Keratinocyte (primary cell): Measurements from ENCODE around the gene CANT1. TPM values are rescaled to one million over a fixed set of nuclear protein-coding genes. Genes with fewer than 3 reads are reported as not detected.

ENCODE experiments used
- DNase-seq: peaks from one replicate; pipeline ENCODE4 v3.0.0-alpha.2; 2011; ENCODE audit warnings: low read depth, missing footprints, low spot score
- FAIRE-seq: peaks from 2 replicates; lab custom pipeline; 2011; peaks lifted over from hg19 to GRCh38; lab: Jason Lieb, UNC
- H2AFZ ChIP-seq: 2 replicates; pipeline ENCODE4 v1.6.0; 2012; ENCODE audit warnings: low read length, control low read depth, inconsistent platforms; ENCODE audit not compliant: control insufficient read depth
- H3K27ac ChIP-seq: 2 replicates; pipeline ENCODE4 v1.5.1; 2011; ENCODE audit warnings: low read length; ENCODE audit not compliant: control insufficient read depth, insufficient read depth
- H3K27me3 ChIP-seq: 3 replicates; pipeline ENCODE4 v1.6.0; 2011; ENCODE audit warnings: low read length; ENCODE audit not compliant: control insufficient read depth, insufficient read depth; ENCODE audit errors: extremely low read depth
- H3K36me3 ChIP-seq, 2 experiments: 2 replicates in 1 of 2; 3 replicates in 1 of 2; pipeline ENCODE4 v1.5.1; 2011; ENCODE audit warnings: low read length in 2 of 2, mild to moderate bottlenecking in 1 of 2; ENCODE audit not compliant: control insufficient read depth in 2 of 2, insufficient read depth in 2 of 2; ENCODE audit errors: extremely low read depth in 1 of 2
- H3K4me1 ChIP-seq: 3 replicates; pipeline ENCODE4 v1.5.1; 2011; ENCODE audit warnings: low read length; ENCODE audit not compliant: control insufficient read depth, insufficient read depth; ENCODE audit errors: extremely low read depth
- H3K4me2 ChIP-seq: 3 replicates; pipeline ENCODE4 v1.6.0; 2011; ENCODE audit warnings: low read depth, low read length; ENCODE audit not compliant: control insufficient read depth, insufficient read depth; ENCODE audit errors: extremely low read depth
- H3K4me3 ChIP-seq, 3 experiments: fragments of 200-600 bp in 1 of 3; sonication (generic) in 1 of 3; 2 replicates in 2 of 3; 3 replicates in 1 of 3; pipeline ENCODE4 v1.5.1; 2011 to 2016; ENCODE audit warnings: low read length in 3 of 3, mild to moderate bottlenecking in 3 of 3, control low read depth in 2 of 3, inconsistent platforms in 1 of 3, low read depth in 1 of 3, mixed read lengths in 1 of 3, mixed run types in 1 of 3, moderate library complexity in 1 of 3; ENCODE audit not compliant: control insufficient read depth in 2 of 3, insufficient read depth in 2 of 3; ENCODE audit errors: extremely low read depth in 1 of 3
- H3K79me2 ChIP-seq: 2 replicates; pipeline ENCODE4 v1.6.0; 2012; ENCODE audit warnings: low read length; ENCODE audit not compliant: control insufficient read depth, insufficient read depth
- H3K9ac ChIP-seq: 3 replicates; pipeline ENCODE4 v1.6.0; 2011; ENCODE audit warnings: low read length; ENCODE audit not compliant: control insufficient read depth, insufficient read depth; ENCODE audit errors: extremely low read depth
- H3K9me1 ChIP-seq: 3 replicates; pipeline ENCODE4 v1.6.0; 2011; ENCODE audit warnings: low read length; ENCODE audit not compliant: control insufficient read depth, insufficient read depth; ENCODE audit errors: extremely low read depth
- H3K9me3 ChIP-seq: 2 replicates; pipeline ENCODE4 v1.5.1; 2012; ENCODE audit warnings: low read depth, low read length; ENCODE audit not compliant: control insufficient read depth
- H4K20me1 ChIP-seq: 3 replicates; pipeline ENCODE4 v1.6.0; 2011; ENCODE audit warnings: low read length; ENCODE audit not compliant: control insufficient read depth, insufficient read depth; ENCODE audit errors: extremely low read depth
- EZH2 ChIP-seq: IDR thresholded peaks from one replicate; pipeline ENCODE4 v1.6.1; 2012; ENCODE audit warnings: inconsistent platforms, mild to moderate bottlenecking, low read length, moderate library complexity
- dilution Hi-C: fragments of 300-500 bp; cut with MboI; formaldehyde crosslinking; loops from one replicate; pipeline ENCODE4 v1.7.0; 2020; ENCODE audit warnings: low sequenced_read_pairs; ENCODE audit not compliant: extremely low pct_ligation_motif_present
- polyA plus RNA-seq, 5 experiments: library from polyadenylated mRNA; depleted of rRNA in 3 of 5; stranded (reverse) in 3 of 5; stranded (forward) in 1 of 5; unstranded in 1 of 5; fragments of >200 nt; gene quantifications; 1 replicate in 1 of 5; 2 replicates in 3 of 5; 3 replicates in 1 of 5; pipeline versions ENCODE4 v1.2.1 to v1.2.3, GENCODE V29; 2011 to 2012; ENCODE audit warnings: missing spikeins in 2 of 5, low read depth in 1 of 5, low replicate concordance in 1 of 5
- TF ChIP-seq, protein P1 (sequence below), 3 experiments: IDR thresholded peaks in 1 of 3; conservative IDR thresholded peaks in 1 of 3; optimal IDR thresholded peaks in 1 of 3; 2 replicates in 2 of 3; 3 replicates in 1 of 3; pipeline versions ENCODE3 to v1.5.1; 2011; ENCODE audit warnings: low read length in 3 of 3, mild to moderate bottlenecking in 3 of 3, moderate library complexity in 2 of 3, control low read depth in 1 of 3, inconsistent platforms in 1 of 3; ENCODE audit not compliant: insufficient read depth in 2 of 3; ENCODE audit errors: extremely low read depth in 1 of 3

CANT1 gene
- polyA plus RNA-seq, 1 donor (not counting 4 experiments of a cell fraction or from before 2014, with no cell fraction given), result 53.2 TPM

DNA sequence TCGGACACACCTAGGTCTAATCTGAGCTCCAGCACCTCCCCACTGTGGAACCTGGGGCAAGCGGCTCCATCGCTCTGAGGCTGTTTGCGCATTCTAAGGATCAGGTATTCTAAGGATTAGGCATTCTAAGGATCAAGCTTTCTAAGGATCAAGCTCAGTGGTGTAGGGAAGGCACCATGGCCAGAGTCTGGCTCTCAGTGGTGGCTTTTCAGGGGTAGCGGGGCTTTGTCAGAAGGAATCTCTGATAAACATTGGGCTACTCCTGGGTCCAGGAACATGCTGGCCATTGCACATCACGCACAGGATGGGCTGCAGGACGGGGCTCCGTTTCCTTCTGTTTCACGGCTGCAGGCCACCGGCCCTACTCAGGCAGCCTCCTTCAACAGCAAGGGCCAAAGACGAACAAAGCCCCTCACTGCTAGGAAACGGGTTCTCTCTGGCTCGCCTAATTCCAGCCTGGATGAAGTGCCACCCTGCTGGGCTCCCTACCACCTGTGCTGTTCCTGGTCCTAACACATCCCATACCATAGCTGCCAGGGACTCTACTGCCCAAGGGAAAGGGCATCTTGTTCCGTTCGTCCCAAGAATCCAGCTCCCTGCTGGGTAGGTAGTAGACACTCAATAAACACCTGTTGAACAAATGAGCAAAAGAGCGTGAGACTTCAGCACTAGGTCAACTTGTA, 19.9 kb upstream of the CANT1 start:
- dilution Hi-C loops, result loop anchor here (25.0 kb wide), 1 partner anchor 358 kb away; no protein-coding TSS in a partner anchor
- Histone ChIP-seq H3K9me1 (no peaks in the 10 kb centered on the region), H3K9me3 (no peaks in the 10 kb centered on the region), H3K79me2 (no peaks in the 10 kb centered on the region), H3K27me3 (no peaks in the 10 kb centered on the region), H3K9ac (no peak overlapping the region), H3K4me1 (peaks cover 62% of the 10 kb centered on the region), H4K20me1 (no peaks in the 10 kb centered on the region), H3K4me2 (no peak overlapping the region), H3K27ac (no peak overlapping the region), H3K4me3 (no peak overlapping the region), H3K36me3 (no peaks in the 10 kb centered on the region), H2AFZ (no peak overlapping the region)
- TF ChIP-seq, protein P1, sequence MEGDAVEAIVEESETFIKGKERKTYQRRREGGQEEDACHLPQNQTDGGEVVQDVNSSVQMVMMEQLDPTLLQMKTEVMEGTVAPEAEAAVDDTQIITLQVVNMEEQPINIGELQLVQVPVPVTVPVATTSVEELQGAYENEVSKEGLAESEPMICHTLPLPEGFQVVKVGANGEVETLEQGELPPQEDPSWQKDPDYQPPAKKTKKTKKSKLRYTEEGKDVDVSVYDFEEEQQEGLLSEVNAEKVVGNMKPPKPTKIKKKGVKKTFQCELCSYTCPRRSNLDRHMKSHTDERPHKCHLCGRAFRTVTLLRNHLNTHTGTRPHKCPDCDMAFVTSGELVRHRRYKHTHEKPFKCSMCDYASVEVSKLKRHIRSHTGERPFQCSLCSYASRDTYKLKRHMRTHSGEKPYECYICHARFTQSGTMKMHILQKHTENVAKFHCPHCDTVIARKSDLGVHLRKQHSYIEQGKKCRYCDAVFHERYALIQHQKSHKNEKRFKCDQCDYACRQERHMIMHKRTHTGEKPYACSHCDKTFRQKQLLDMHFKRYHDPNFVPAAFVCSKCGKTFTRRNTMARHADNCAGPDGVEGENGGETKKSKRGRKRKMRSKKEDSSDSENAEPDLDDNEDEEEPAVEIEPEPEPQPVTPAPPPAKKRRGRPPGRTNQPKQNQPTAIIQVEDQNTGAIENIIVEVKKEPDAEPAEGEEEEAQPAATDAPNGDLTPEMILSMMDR (optimal IDR thresholded peaks at IDR 0.05 in 1 of 3, IDR thresholded peaks at IDR 0.05 in 1 of 3, conservative IDR thresholded peaks at IDR 0.05 in 1 of 3; ENCODE audit: extremely low read depth in 1 of 3, insufficient read depth in 2 of 3, low read length in 3 of 3), result no peak
- TF ChIP-seq EZH2, result no peak
- DNase-seq, result no peak
- FAIRE-seq, result no peak

DNA sequence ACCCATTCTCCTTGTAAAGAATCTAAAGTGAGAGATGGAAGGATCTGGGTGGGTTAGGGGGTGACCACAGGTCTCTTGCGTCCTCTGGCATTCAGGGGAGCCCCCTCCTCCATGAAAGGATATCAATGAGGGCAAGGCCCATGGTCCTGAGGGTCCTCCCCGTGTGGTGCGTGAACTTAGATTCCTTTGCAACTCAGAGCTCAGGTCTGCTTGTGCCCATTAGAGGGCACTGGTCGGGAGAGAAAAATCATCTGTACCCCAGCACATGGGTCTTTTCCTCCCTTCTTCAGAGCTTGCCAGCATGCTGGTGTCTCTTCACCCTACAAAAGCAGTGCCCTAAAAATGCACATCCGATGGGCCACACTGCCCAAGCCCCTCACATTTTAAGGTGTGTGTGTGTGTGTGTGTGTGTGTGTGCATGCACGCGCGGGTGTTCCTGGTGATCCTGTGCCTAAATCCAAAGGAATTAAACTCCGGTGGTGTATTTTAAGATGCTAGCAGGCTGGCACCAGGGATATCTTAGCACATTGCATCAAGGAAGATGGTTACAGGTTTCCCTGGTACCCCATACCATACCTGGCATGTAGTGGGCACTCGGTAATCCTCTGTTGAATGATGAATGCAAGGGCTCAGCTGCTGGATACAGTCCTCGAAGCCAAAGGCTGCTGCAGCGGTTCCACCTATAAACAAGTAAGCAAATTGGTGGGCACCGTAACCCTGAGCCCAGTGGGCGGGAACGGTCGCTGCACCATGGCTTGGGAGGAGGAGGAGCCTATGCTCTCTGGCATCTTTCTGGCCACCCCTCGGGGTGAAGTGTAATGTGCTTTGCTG, 19.1 kb upstream of the CANT1 start:
- H3K27me3 ChIP-seq, result peaks cover under 1% of the 10 kb centered on the region
- TF ChIP-seq, protein P1 (optimal IDR thresholded peaks at IDR 0.05 in 1 of 3, IDR thresholded peaks at IDR 0.05 in 1 of 3, conservative IDR thresholded peaks at IDR 0.05 in 1 of 3; ENCODE audit: extremely low read depth in 1 of 3, insufficient read depth in 2 of 3, low read length in 3 of 3), result peak; percentile 50 to 59 (median 54)
- no peak for TF ChIP-seq EZH2
- H2AFZ ChIP-seq, result no peak overlapping the region
- H3K36me3 ChIP-seq, result no peaks in the 10 kb centered on the region
- H3K4me2 ChIP-seq, result peak overlapping the region; percentile 83
- H3K9ac ChIP-seq, result no peak overlapping the region
- no peak overlapping the region for H3K27ac ChIP-seq
- FAIRE-seq, result peak; percentile 20
- no peaks in the 10 kb centered on the region for H3K79me2 ChIP-seq
- no peaks in the 10 kb centered on the region for H3K9me1 ChIP-seq
- no peak overlapping the region for H3K4me3 ChIP-seq
- dilution Hi-C loops, result loop anchor here (25.0 kb wide), 1 partner anchor 359 kb away; no protein-coding TSS in a partner anchor
- H4K20me1 ChIP-seq, result no peaks in the 10 kb centered on the region
- no peak for DNase-seq
- H3K4me1 ChIP-seq, result peaks cover 54% of the 10 kb centered on the region
- no peaks in the 10 kb centered on the region for H3K9me3 ChIP-seq
